Left ventricle myocardium inferior (tissue), 1 donor: ENCODE data around the gene TSPAN18. TPM values are rescaled to one million over a fixed set of nuclear protein-coding genes. Genes with fewer than 3 reads are reported as not detected.

ENCODE experiments used
- DNase-seq: peaks from one replicate; pipeline ENCODE4 v3.0.0-alpha.2; 2020
- H3K27ac ChIP-seq: fragments of 200-600 bp; replicated peaks from 2 replicates; pipeline ENCODE4 v1.8.0; 2021
- H3K27me3 ChIP-seq: fragments of 200-600 bp; 2 replicates; pipeline ENCODE4 v1.8.0; 2021; ENCODE audit warnings: low read depth
- H3K36me3 ChIP-seq: fragments of 200-600 bp; 2 replicates; pipeline ENCODE4 v1.8.0; 2021
- H3K4me1 ChIP-seq: fragments of 200-600 bp; 2 replicates; pipeline ENCODE4 v1.8.0; 2021
- H3K4me3 ChIP-seq: fragments of 200-600 bp; 2 replicates; pipeline ENCODE4 v1.8.0; 2021; ENCODE audit warnings: mild to moderate bottlenecking, moderate library complexity
- H3K9me3 ChIP-seq: fragments of 200-600 bp; replicated peaks from 2 replicates; pipeline ENCODE4 v1.8.0; 2021
- intact Hi-C: fragments of 100-400 bp; cut with micrococcal nuclease; formaldehyde crosslinking; loops from one replicate; pipeline ENCODE4 v1.11.0; 2022
- total RNA-seq: library from RNA; stranded (reverse); fragmentation: NEBNext Ultra II Directional; extraction: Animal tissue kit (Norgen Biotek cat#: 25700); gene quantifications from one replicate; pipeline ENCODE4 v1.2.1, GENCODE V29; 2021
- TF ChIP-seq, protein P1 (sequence below): fragments of 200-600 bp; IDR thresholded peaks from 2 replicates; pipeline ENCODE4 v1.8.0; 2021; ENCODE audit warnings: antibody characterized with exemption, mild to moderate bottlenecking, borderline replicate concordance
- donor health status: DM: no; HTN: yes; CAD: no; lungs with severe emphysema.

Gene TSPAN18
- total RNA-seq, 1 donor from 2014 or later: 129 TPM

GRCh38 chr11:44858796-44859527 is 132.2 kb downstream of the TSPAN18 start:
- Histone ChIP-seq H3K27ac (peak overlapping the region; percentile 66), H3K9me3 (no peaks in the 10 kb centered on the region), H3K4me1 (peaks cover 70% of the 10 kb centered on the region), H3K27me3 (no peaks in the 10 kb centered on the region), H3K4me3 (no peak overlapping the region), H3K36me3 (peaks cover 8% of the 10 kb centered on the region)
- no peak for DNase-seq
- intact Hi-C loops: no loop called here
- TF ChIP-seq, protein P1, sequence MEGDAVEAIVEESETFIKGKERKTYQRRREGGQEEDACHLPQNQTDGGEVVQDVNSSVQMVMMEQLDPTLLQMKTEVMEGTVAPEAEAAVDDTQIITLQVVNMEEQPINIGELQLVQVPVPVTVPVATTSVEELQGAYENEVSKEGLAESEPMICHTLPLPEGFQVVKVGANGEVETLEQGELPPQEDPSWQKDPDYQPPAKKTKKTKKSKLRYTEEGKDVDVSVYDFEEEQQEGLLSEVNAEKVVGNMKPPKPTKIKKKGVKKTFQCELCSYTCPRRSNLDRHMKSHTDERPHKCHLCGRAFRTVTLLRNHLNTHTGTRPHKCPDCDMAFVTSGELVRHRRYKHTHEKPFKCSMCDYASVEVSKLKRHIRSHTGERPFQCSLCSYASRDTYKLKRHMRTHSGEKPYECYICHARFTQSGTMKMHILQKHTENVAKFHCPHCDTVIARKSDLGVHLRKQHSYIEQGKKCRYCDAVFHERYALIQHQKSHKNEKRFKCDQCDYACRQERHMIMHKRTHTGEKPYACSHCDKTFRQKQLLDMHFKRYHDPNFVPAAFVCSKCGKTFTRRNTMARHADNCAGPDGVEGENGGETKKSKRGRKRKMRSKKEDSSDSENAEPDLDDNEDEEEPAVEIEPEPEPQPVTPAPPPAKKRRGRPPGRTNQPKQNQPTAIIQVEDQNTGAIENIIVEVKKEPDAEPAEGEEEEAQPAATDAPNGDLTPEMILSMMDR: no peak

DNA sequence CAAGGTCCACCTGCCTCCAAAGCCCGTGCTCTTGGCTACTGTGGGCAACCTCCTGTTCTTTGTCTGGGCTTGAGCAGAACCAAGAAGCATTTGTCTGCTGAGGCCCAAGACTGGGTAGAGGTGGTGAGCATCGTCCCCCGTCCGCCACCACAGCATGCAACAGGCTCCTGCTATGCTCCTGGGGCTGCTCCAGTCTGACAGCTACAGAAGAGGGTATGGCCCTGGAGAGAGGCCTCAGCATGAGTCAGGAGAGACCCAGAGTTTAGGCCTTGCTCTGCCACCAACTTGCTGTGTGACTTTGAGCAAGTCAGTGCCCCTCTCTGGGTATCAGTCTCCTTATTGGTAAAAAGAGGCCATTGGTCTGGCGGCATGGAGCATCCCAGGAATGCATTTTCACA is 132.8 kb downstream of the TSPAN18 start:
- peaks cover 8% of the 10 kb centered on the region for H3K36me3 ChIP-seq
- TF ChIP-seq, protein P1: no peak

GRCh38 chr11:44860346-44860745 is 133.6 kb downstream of the TSPAN18 start:
- intact Hi-C loops: no loop called here
- Histone ChIP-seq H3K27ac (no peak overlapping the region), H3K4me1 (peaks cover 67% of the 10 kb centered on the region), H3K4me3 (no peak overlapping the region), H3K9me3 (no peaks in the 10 kb centered on the region), H3K36me3 (peaks cover 8% of the 10 kb centered on the region), H3K27me3 (no peaks in the 10 kb centered on the region)
- TF ChIP-seq, protein P1: no peak
- no peak for DNase-seq

More for the DNA sequence above, 132.8 kb downstream of the TSPAN18 start:
- no peak for DNase-seq
- Histone ChIP-seq H3K4me3 (no peak overlapping the region), H3K9me3 (no peaks in the 10 kb centered on the region), H3K27me3 (no peaks in the 10 kb centered on the region), H3K27ac (peak overlapping the region; percentile 66), H3K4me1 (peaks cover 66% of the 10 kb centered on the region)
- intact Hi-C loops: no loop called here

DNA sequence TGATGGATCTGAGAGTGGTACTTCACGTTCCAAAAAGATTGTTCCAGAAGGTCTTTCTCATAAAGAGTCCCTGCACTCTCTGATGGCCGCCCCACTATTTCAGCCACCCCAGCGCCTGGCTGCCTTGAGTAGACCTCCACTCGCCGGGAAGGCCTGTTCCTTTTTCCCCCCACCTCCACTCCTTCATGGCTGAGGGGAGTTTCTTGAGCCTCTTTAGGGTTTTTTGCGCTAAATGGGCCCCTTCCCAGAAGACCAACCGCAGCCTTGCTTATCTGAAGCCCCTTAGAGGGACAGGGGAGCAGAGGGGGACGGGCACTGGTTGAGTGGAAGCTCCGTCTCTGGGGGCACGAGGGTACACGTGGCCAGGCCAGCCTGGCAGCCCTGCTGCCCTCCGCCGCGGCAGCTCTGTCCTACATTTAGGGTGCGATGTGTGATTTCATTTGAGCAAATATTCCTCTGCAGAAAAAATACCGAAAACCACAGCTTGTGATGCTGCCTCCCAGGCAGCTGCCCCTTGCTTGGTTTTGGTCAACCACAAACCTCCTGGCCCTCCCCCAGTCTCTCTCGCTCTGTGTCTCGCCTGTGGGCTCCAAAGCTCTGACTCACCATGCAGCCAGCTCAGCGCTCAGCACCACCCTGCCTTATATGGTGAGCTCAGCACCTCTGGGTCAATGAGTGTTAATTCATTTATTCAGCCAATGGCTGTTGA is 135.2 kb downstream of the TSPAN18 start:
- DNase-seq: peak; percentile 44
- intact Hi-C loops: no loop called here
- peak overlapping the region; percentile 84 for H3K27ac ChIP-seq
- H3K4me3 ChIP-seq: no peak overlapping the region
- TF ChIP-seq, protein P1: no peak
- no peaks in the 10 kb centered on the region for H3K27me3 ChIP-seq
- H3K4me1 ChIP-seq: peaks cover 75% of the 10 kb centered on the region
- peaks cover 8% of the 10 kb centered on the region for H3K36me3 ChIP-seq
- H3K9me3 ChIP-seq: no peaks in the 10 kb centered on the region

GRCh38 chr11:44862558-44863101 is 135.9 kb downstream of the TSPAN18 start:
- Histone ChIP-seq H3K4me1 (peaks cover 69% of the 10 kb centered on the region), H3K4me3 (no peak overlapping the region), H3K27ac (peak overlapping the region; percentile 84), H3K36me3 (peaks cover 8% of the 10 kb centered on the region), H3K27me3 (no peaks in the 10 kb centered on the region), H3K9me3 (no peaks in the 10 kb centered on the region)
- intact Hi-C loops: no loop called here
- TF ChIP-seq, protein P1: no peak
- DNase-seq: no peak
